Measurements from ENCODE around the gene OR10W1.

DNA sequence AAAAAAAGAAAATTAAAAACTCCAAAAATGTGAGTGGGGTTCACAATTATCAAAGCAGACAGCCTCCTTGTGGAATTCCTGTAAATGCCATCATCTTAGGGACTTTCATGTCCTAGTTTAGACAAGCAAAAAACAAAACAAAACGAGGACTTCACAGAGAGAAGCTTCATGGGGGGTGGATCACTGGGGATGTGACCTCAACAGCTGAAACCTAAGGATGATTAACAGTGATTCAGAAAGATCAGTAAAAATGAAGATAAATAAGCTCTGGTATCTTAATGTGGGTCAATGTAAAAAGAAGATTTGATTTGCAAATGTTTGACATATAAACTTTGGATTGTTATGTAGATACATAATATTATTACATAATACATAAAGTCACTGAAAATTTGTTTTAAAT is 8.1 kb upstream of the OR10W1 start:
- TF ChIP-seq POLR2A (IDR thresholded peaks at IDR 0.05), result no peak
- TF ChIP-seq, protein P1, sequence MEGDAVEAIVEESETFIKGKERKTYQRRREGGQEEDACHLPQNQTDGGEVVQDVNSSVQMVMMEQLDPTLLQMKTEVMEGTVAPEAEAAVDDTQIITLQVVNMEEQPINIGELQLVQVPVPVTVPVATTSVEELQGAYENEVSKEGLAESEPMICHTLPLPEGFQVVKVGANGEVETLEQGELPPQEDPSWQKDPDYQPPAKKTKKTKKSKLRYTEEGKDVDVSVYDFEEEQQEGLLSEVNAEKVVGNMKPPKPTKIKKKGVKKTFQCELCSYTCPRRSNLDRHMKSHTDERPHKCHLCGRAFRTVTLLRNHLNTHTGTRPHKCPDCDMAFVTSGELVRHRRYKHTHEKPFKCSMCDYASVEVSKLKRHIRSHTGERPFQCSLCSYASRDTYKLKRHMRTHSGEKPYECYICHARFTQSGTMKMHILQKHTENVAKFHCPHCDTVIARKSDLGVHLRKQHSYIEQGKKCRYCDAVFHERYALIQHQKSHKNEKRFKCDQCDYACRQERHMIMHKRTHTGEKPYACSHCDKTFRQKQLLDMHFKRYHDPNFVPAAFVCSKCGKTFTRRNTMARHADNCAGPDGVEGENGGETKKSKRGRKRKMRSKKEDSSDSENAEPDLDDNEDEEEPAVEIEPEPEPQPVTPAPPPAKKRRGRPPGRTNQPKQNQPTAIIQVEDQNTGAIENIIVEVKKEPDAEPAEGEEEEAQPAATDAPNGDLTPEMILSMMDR (IDR thresholded peaks at IDR 0.05), result no peak
